Muscle layer of colon (tissue), 2 donors: Measurements from ENCODE around the gene CD300LB.

Experiments
- H3K27ac ChIP-seq: one replicate; pipeline ENCODE4 v1.7.0; 2013; ENCODE audit warnings: low read depth, mild to moderate bottlenecking, low read length, moderate library complexity
- H3K27me3 ChIP-seq, 2 donors: one replicate each; pipeline ENCODE4 v1.7.0; 2013; ENCODE audit warnings: low read length in 2 of 2, mild to moderate bottlenecking in 2 of 2; ENCODE audit not compliant: insufficient read depth in 2 of 2, control insufficient read depth in 1 of 2
- H3K36me3 ChIP-seq: one replicate; pipeline ENCODE4 v1.7.0; 2013; ENCODE audit warnings: mild to moderate bottlenecking, low read length; ENCODE audit not compliant: insufficient read depth
- H3K4me1 ChIP-seq: one replicate; pipeline ENCODE4 v1.7.0; 2013; ENCODE audit warnings: mild to moderate bottlenecking, low read length; ENCODE audit not compliant: insufficient read depth
- H3K4me3 ChIP-seq, 2 donors: one replicate each; pipeline ENCODE4 v1.7.0; 2013; ENCODE audit warnings: low read length in 2 of 2, low read depth in 1 of 2, mild to moderate bottlenecking in 1 of 2, moderate library complexity in 1 of 2
- H3K9ac ChIP-seq: one replicate; pipeline ENCODE4 v1.7.0; 2013; ENCODE audit warnings: low read length
- H3K9me3 ChIP-seq: one replicate; pipeline ENCODE4 v1.7.0; 2013; ENCODE audit warnings: mild to moderate bottlenecking, low read length
- donor health status: abdominal sarcoma.
- donor health status: Adenocarcinoma of cecum.

Gene CD300LB

GRCh38 chr17:74536890-74537289 is 5.6 kb upstream of the CD300LB start:
- Histone ChIP-seq H3K4me1 (no peaks in the 10 kb centered on the region), H3K36me3 (no peaks in the 10 kb centered on the region), H3K27ac (no peak overlapping the region), H3K9me3 (no peaks in the 10 kb centered on the region), H3K27me3 (no peaks in the 10 kb centered on the region), H3K4me3 (no peak overlapping the region), H3K9ac (no peak overlapping the region)

DNA sequence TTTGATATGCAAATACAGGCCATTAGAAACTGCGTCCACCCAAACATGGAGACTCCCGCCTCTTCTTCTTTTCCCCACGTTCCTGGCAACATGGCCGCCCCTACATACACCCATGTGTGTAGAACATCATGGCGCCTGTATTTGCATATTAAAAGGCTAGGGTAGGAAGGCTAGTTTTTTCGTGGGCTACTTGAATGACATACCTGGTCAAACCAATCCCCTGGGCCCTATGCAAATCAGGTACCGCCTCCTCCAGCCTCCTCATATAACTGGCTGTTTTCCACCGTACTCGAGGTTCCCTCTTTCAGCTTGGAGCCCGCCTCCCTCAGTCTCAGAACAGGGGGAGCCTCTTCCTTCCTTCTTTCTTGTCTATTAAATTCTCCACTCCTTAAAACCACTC is 840 bp upstream of the CD300LB start:
- no peaks in the 10 kb centered on the region for H3K4me1 ChIP-seq
- no peak overlapping the region for H3K9ac ChIP-seq
- H3K27me3 ChIP-seq: no peaks in the 10 kb centered on the region
- H3K9me3 ChIP-seq: no peaks in the 10 kb centered on the region
- no peak overlapping the region for H3K27ac ChIP-seq
- no peak overlapping the region for H3K4me3 ChIP-seq
- no peaks in the 10 kb centered on the region for H3K36me3 ChIP-seq

- H3K9ac ChIP-seq: no peak overlapping the region
- no peaks in the 10 kb centered on the region for H3K4me1 ChIP-seq
- no peaks in the 10 kb centered on the region for H3K36me3 ChIP-seq
- no peak overlapping the region for H3K27ac ChIP-seq
- H3K9me3 ChIP-seq: no peaks in the 10 kb centered on the region
- no peak overlapping the region for H3K4me3 ChIP-seq
- H3K27me3 ChIP-seq: no peaks in the 10 kb centered on the region
Observed at GRCh38 chr17:74530831-74531150, 484 bp downstream of the CD300LB start.

GRCh38 chr17:74529243-74529642 is 2.0 kb downstream of the CD300LB start:
- H3K4me3 ChIP-seq: no peak overlapping the region
- no peak overlapping the region for H3K9ac ChIP-seq

DNA sequence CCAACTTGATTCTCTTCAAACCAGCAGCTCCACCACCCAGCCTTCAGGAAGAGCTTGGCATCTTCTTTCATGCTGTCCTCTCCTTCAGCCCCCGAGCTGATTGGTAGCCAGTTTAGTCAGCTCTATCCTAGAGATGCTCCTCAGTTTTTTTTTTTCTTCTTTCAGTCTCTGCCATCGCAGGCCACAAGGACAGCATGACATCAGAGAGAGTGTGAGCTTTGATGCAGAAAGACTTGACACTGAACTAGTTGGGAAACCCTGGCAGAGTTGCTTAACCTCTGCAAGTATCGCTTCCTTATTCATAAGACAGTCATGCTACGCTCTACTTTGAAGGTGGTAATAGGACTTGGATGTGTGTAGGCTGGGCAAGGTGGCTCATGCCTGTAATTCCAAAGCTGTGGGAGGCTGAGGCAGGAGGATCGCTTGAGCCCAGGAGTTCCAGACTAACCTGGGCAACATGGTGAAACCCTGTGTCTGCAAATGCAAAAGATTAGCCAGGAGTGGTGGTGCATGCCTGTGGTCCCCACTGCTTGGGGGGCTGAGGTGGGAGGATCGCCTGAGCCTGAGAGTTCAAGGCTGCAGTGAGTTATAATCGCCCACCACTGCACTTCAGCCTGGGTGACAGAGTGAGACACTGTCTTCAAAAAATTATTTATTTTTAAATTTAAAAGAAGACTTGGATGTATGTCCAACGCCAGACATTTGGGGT is 2.6 kb downstream of the CD300LB start:
- Histone ChIP-seq H3K27me3 (no peaks in the 10 kb centered on the region), H3K36me3 (no peaks in the 10 kb centered on the region), H3K4me1 (no peaks in the 10 kb centered on the region), H3K9ac (no peak overlapping the region), H3K4me3 (no peak overlapping the region), H3K27ac (no peak overlapping the region), H3K9me3 (no peaks in the 10 kb centered on the region)

More at GRCh38 chr17:74529243-74529642, 2.0 kb downstream of the CD300LB start:
- Histone ChIP-seq H3K36me3 (no peaks in the 10 kb centered on the region), H3K4me1 (no peaks in the 10 kb centered on the region), H3K27me3 (no peaks in the 10 kb centered on the region), H3K9me3 (no peaks in the 10 kb centered on the region), H3K27ac (no peak overlapping the region)

DNA sequence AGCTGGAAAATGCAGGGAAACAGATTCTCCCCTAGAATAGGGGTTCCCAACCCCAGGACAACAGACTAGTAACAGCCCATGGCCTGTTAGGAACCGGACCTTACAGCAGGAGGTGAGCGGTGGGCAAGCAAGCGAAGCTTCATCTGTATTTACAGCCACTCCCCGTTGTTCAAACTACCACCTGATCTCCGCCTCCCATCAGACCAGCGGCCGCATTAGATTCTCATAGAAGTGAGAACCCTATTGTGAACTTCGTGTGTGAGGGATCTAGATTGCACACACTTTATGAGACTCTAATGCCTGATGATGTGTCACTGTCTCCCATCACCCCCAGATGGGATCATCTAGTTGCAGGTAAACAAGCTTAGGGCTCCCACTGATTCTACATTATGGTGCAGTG is 3.5 kb downstream of the CD300LB start:
- H3K36me3 ChIP-seq: no peaks in the 10 kb centered on the region
- no peaks in the 10 kb centered on the region for H3K4me1 ChIP-seq
- no peak overlapping the region for H3K4me3 ChIP-seq
- no peaks in the 10 kb centered on the region for H3K9me3 ChIP-seq
- no peak overlapping the region for H3K27ac ChIP-seq
- no peaks in the 10 kb centered on the region for H3K27me3 ChIP-seq
- H3K9ac ChIP-seq: no peak overlapping the region

DNA sequence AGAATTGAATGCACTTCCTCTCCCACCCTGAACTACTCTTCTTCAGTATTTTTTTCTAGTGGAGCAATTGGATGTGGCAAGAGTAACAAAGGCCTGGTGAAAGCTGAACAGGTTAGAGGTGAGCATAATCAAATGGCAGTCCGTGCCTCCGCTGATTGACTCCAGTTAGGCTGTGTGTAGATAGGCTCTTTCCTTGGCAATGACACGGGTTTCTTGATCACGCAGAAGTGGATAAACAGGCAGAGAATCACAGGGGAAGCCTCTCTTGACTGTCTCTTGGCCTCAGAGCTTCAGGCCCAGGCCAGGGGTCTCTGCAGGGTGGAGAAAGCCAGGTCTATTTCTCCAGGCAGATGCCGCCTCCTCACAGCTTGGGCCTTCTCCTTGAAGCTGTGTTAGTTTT is 4.2 kb downstream of the CD300LB start:
- Histone ChIP-seq H3K4me3 (no peak overlapping the region), H3K9me3 (no peaks in the 10 kb centered on the region), H3K9ac (no peak overlapping the region), H3K36me3 (no peaks in the 10 kb centered on the region), H3K27me3 (no peaks in the 10 kb centered on the region), H3K27ac (no peak overlapping the region), H3K4me1 (no peaks in the 10 kb centered on the region)

DNA sequence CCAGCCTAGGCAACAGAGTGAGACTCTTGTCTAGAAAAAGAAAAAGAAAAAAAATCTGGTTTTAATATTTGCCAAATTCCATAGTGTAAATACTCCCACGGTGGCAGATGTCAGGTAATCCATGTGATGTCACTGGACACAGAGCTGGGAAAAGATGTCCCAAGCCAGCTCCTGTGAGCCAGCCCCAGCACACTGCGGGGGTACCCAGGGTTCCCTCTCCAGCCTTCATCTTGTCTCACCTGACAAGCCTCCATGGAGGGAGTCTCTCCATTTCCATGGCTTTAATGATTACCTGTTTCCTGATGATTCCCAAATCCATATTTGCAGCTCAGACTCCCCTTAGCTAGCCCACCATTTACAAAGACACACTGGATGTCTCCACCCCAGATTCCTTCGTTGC is 4.6 kb downstream of the CD300LB start:
- Histone ChIP-seq H3K27ac (no peak overlapping the region), H3K36me3 (no peaks in the 10 kb centered on the region), H3K4me1 (no peaks in the 10 kb centered on the region), H3K27me3 (no peaks in the 10 kb centered on the region), H3K4me3 (no peak overlapping the region), H3K9ac (no peak overlapping the region), H3K9me3 (no peaks in the 10 kb centered on the region)

GRCh38 chr17:74525781-74526288 is 5.4 kb downstream of the CD300LB start:
- H3K4me1 ChIP-seq: no peaks in the 10 kb centered on the region
- H3K27me3 ChIP-seq: no peaks in the 10 kb centered on the region
- H3K27ac ChIP-seq: no peak overlapping the region
- H3K4me3 ChIP-seq: no peak overlapping the region
- no peak overlapping the region for H3K9ac ChIP-seq
- no peaks in the 10 kb centered on the region for H3K36me3 ChIP-seq
- H3K9me3 ChIP-seq: no peaks in the 10 kb centered on the region

DNA sequence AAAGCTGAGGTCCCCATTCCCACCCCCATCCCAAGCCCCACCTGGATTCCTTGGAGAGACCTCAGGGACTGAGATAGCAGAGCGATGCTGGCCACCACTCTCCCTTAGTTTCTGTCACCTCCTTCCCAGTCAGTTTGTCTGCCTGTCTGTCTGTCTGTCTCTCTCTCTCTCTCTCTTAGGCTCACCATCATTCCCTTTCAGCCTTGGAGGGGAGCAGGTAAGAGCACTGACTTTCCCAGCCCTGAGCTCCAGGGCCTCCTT is 5.9 kb downstream of the CD300LB start:
- Histone ChIP-seq H3K36me3 (no peaks in the 10 kb centered on the region), H3K9me3 (no peaks in the 10 kb centered on the region), H3K27me3 (no peaks in the 10 kb centered on the region), H3K4me1 (no peaks in the 10 kb centered on the region), H3K4me3 (no peak overlapping the region), H3K9ac (no peak overlapping the region), H3K27ac (no peak overlapping the region)

GRCh38 chr17:74524653-74525464 is 6.4 kb downstream of the CD300LB start:
- Histone ChIP-seq H3K27me3 (no peaks in the 10 kb centered on the region), H3K9ac (no peak overlapping the region), H3K4me1 (no peaks in the 10 kb centered on the region), H3K27ac (no peak overlapping the region), H3K4me3 (no peak overlapping the region), H3K36me3 (no peaks in the 10 kb centered on the region), H3K9me3 (no peaks in the 10 kb centered on the region)

GRCh38 chr17:74523308-74523707 is 8.0 kb downstream of the CD300LB start:
- Histone ChIP-seq H3K9me3 (no peaks in the 10 kb centered on the region), H3K27ac (no peak overlapping the region)

More at GRCh38 chr17:74523308-74523707, 8.0 kb downstream of the CD300LB start:
- no peaks in the 10 kb centered on the region for H3K27me3 ChIP-seq
- no peak overlapping the region for H3K9ac ChIP-seq
- no peaks in the 10 kb centered on the region for H3K36me3 ChIP-seq
- H3K4me1 ChIP-seq: no peaks in the 10 kb centered on the region
- H3K4me3 ChIP-seq: no peak overlapping the region
